ENCODE data around the gene SHROOM3. TPM values are rescaled to one million over a fixed set of nuclear protein-coding genes. Genes with fewer than 3 reads are reported as not detected.

Gene SHROOM3
- total and polyA plus RNA-seq, 7 donors, result 5.1 to 71.0 (median 28.2) TPM

GRCh38 chr4:76430519-76431388 lies 4.3 kb upstream of the SHROOM3 start:
- no peaks in the 10 kb centered on the region for H3K36me3 ChIP-seq
- TF ChIP-seq CTCF (IDR thresholded peaks at IDR 0.05), result peak in 3 of 4 experiments; percentile 32 to 66 (median 46)
- no peak for TF ChIP-seq EP300 (IDR thresholded peaks at IDR 0.05)
- 26 to 43% methylated on average over 15 of the region's 15 CpGs for WGBS, 2 donors
- H3K9me3 ChIP-seq, result no peaks in the 10 kb centered on the region
- no peak overlapping the region for H3K27ac ChIP-seq
- no peaks in the 10 kb centered on the region for H3K27me3 ChIP-seq
- no peak for DNase-seq
- intact Hi-C loops (cut with DNase I), result loop anchor here (2.0 kb wide), 1 partner anchor 74 kb away; no protein-coding TSS in a partner anchor
- no peak overlapping the region for H3K4me3 ChIP-seq
- peaks cover 0 to 7% (median 1%) of the 10 kb centered on the region in 4 donors for H3K4me1 ChIP-seq

- Histone ChIP-seq H3K4me1 (peaks cover 0 to under 1% (median under 1%) of the 10 kb centered on the region in 4 donors), H3K27me3 (no peaks in the 10 kb centered on the region), H3K4me3 (peak overlapping the region in 3 of 4 donors; percentile 26 to 40 (median 36)), H3K27ac (peak overlapping the region in 3 of 4 donors; percentile 60 to 74 (median 71)), H3K9me3 (peaks cover 0 to 1% (median 0%) of the 10 kb centered on the region in 4 donors), H3K36me3 (no peaks in the 10 kb centered on the region)
- TF ChIP-seq POLR2AphosphoS5 (IDR thresholded peaks at IDR 0.05) (no peak), EP300 (IDR thresholded peaks at IDR 0.05) (no peak), CTCF (IDR thresholded peaks at IDR 0.05) (no peak), POLR2A (IDR thresholded peaks at IDR 0.05) (no peak)
- no peak for DNase-seq
- 64 to 85% methylated on average over 7 of the region's 7 CpGs for WGBS, 2 donors
- intact Hi-C loops (cut with DNase I), result loop anchor here (5.0 kb wide), 1 partner anchor 317 kb away; no protein-coding TSS in a partner anchor
Observed at GRCh38 chr4:76435528-76436319, 695 bp downstream of the SHROOM3 start.

DNA sequence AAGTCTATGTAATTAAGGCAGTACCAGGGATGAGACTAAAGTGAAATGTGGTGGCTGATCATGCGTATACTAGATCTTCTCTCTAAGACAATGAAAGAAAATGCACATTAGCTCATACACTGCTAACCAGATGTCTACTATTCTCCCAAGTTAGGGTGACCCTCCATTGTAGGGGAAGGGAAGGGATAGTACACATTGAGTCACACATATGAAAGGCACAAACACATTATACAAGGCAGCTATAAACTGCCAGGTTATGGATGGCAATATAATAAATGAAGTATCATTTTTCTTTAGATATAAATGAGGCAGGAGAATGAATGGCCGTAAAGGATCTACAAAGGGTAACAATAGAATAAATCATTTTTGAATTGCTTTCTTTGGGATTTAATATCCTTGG lies 4.5 kb downstream of the SHROOM3 start:
- peaks cover 0 to 1% (median 0%) of the 10 kb centered on the region in 4 donors for H3K9me3 ChIP-seq
- H3K27me3 ChIP-seq, result no peaks in the 10 kb centered on the region
- no peaks in the 10 kb centered on the region for H3K36me3 ChIP-seq
- no peak overlapping the region for H3K4me3 ChIP-seq
- intact Hi-C loops (cut with DNase I), result loop anchor here (5.0 kb wide), 1 partner anchor 313 kb away; no protein-coding TSS in a partner anchor
- H3K4me1 ChIP-seq, result no peaks in the 10 kb centered on the region
- WGBS, 2 donors, result 54 to 80% methylated on average over 2 of the region's 2 CpGs
- no peak for DNase-seq
- no peak overlapping the region for H3K27ac ChIP-seq
- no peak for TF ChIP-seq EP300 (IDR thresholded peaks at IDR 0.05)
- no peak for TF ChIP-seq POLR2AphosphoS5 (IDR thresholded peaks at IDR 0.05)
- no peak for TF ChIP-seq CTCF (IDR thresholded peaks at IDR 0.05)
- no peak for TF ChIP-seq POLR2A (IDR thresholded peaks at IDR 0.05)

GRCh38 chr4:76441881-76442280 lies 6.9 kb downstream of the SHROOM3 start:
- Histone ChIP-seq H3K9me3 (peaks cover 0 to 1% (median 0%) of the 10 kb centered on the region in 4 donors), H3K36me3 (no peaks in the 10 kb centered on the region), H3K4me1 (no peaks in the 10 kb centered on the region), H3K4me3 (no peak overlapping the region), H3K27ac (no peak overlapping the region), H3K27me3 (no peaks in the 10 kb centered on the region)
- TF ChIP-seq EP300 (IDR thresholded peaks at IDR 0.05) (no peak), POLR2A (IDR thresholded peaks at IDR 0.05) (no peak)
- intact Hi-C loops (cut with DNase I), result no loop called here
- no peak for DNase-seq
- 26 to 71% methylated on average over 9 of the region's 9 CpGs for WGBS, 2 donors

DNA sequence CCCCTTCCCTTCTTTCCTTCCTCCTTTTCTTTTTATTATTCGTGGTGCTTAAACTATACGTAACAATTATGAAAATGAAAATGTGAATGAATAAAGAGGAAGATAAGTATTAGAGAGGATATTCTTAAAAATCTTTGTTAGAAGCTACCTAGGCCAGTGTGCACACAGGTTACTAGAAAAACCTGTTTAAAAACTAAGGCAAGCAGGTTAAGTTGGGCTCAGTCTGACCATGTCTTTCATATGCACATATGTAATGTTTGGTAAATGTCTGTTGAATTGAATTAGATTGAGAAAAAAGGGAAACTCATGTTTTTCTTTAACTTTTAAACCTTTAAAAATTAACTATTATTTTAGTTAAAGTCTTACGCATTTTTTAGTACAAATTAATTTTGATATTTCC lies 7.8 kb downstream of the SHROOM3 start:
- Histone ChIP-seq H3K36me3 (no peaks in the 10 kb centered on the region), H3K4me1 (peaks cover 0 to 8% (median 3%) of the 10 kb centered on the region in 4 donors), H3K9me3 (peaks cover 0 to 1% (median 0%) of the 10 kb centered on the region in 4 donors), H3K4me3 (no peak overlapping the region), H3K27me3 (no peaks in the 10 kb centered on the region), H3K27ac (no peak overlapping the region)
- TF ChIP-seq CTCF (IDR thresholded peaks at IDR 0.05) (no peak), POLR2AphosphoS5 (IDR thresholded peaks at IDR 0.05) (no peak), EP300 (IDR thresholded peaks at IDR 0.05) (no peak), POLR2A (IDR thresholded peaks at IDR 0.05) (no peak)
- DNase-seq, result no peak
- 88 to 93% methylated on average over 3 of the region's 3 CpGs for WGBS, 2 donors
- intact Hi-C loops (cut with DNase I), result no loop called here
